ENCODE data around the gene FRMD8. TPM values are rescaled to one million over a fixed set of nuclear protein-coding genes. Genes with fewer than 3 reads are reported as not detected.

The FRMD8 gene
- total RNA-seq, 2 experiments from 2014 or later = 51.0 to 54.7 TPM

DNA sequence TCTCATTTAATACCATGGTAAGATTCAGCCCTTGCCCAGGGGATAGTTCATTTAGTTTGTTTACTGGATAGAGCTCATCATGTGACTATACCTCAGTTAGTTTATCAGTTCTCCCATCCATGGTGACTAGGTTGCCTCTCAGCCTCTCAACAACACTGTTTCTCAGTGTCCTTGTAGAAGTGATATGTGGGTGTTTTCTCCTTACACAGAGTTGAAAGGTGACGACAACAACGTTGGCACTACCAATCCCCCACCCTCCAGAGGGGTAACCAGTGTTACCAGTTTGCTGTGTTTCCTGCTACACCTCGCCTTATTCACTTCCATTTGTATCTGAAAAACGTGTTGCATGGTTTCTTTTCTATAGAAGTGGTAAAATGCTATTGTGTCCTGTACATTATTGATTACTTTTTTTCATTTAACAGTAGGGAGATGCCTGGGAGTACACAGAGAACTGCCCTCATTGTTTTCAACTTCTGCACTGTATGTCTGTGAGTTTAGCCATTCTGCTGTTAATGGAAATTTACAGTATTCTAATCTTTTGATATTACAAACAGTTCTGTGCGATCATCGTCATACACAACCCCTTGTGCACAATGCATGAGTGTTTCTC is 47.7 kb downstream of the FRMD8 start:
- Mint-ChIP-seq H3K9me3 (ENCODE audit: insufficient read depth) (no peaks in the 10 kb centered on the region), H3K4me1 (ENCODE audit: low read depth) (peaks cover 81% of the 10 kb centered on the region), H3K4me3 (no peak overlapping the region), H3K27ac (peak overlapping the region; percentile 26), H3K27me3 (ENCODE audit: low read depth) (no peaks in the 10 kb centered on the region), H3K36me3 (ENCODE audit: low read depth) (peaks cover 61% of the 10 kb centered on the region)
- ChIA-PET POLR2A (interaction anchor here (0.7 kb wide), 1 partner anchor 11 kb away, joined by 3 read pairs; the partner anchor contains the start of gene NEAT1), CTCF (interaction anchor here (1.0 to 1.3 kb wide), 2 partner anchors 16 to 18 kb away, joined by 3 to 16 read pairs; no protein-coding TSS in a partner anchor)
- DNase-seq (no peak), ATAC-seq (no peak)

DNA sequence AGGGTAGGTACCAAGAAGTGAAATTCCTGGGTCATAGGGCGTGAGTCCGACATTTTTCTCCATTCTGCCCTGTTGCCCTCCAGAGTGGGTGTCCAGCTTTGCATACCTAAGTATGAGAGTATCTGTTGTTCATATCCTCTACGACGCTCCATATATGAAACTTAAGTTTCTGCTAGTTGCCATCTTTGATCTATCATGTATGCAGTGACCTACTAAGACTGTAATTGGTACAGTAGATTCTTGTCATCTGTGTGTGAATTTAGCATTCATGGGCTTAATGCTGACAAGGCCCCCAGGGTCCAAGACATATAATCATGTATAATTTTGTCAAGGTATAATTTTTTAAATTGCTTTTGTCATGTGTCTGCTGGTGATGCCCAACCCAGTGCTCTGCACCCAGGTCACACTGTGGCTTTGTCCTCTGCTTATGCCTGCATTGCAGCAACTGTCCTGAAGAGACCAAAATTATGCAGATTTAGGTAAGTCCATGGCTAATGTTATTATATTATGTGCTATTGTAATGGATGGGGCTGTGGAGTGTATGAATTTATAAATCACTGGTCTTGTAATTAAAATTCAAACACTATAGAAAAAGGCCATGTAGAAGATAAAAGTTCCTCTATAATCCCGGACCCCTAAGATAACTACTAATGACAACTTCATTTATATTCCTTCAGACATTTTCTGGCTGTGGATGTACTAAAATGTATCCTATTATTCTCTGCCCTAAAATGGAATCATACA is 48.4 kb downstream of the FRMD8 start:
- no peaks in the 10 kb centered on the region for H3K9me3 Mint-ChIP-seq (ENCODE audit: insufficient read depth)
- POLR2A ChIA-PET = interaction anchor here (2.3 to 3.7 kb wide), 2 partner anchors 9 to 11 kb away, joined by 11 to 15 read pairs; partner anchors contain the start of gene NEAT1

DNA sequence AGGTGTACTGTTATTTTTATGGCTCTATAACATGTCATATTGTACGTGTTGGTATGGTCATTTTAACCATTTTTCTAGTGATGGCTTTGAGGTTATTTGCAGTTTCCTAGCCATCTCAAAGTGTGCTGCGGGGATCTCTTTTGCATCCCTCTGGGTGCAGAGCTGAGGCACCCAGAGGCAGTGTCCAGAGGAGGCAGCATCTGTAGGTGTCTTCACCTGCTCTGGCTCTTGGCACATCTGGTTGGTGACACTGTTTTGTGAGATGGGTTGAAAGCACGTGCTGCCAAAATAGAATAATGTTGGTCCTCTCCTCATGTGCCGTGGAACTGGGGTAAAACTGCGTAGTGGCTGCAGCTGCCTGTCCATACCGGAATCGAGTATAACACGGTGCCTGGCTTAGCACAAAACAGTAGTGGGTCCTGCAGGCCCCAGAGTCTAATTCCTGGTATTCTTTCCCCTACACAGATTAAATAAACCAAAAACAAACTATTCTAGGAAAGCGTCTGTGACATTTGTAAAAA is 49.0 kb downstream of the FRMD8 start:
- H3K27ac Mint-ChIP-seq = peak overlapping the region; percentile 27
- peaks cover 65% of the 10 kb centered on the region for H3K36me3 Mint-ChIP-seq (ENCODE audit: low read depth)
- ChIA-PET POLR2A (interaction anchor here (1.0 to 3.7 kb wide), 3 partner anchors 9 to 37 kb away, joined by 3 to 15 read pairs (median 11); partner anchors contain the start of gene NEAT1), CTCF (interaction anchor here (3.2 kb wide), 1 partner anchor 19 kb away, joined by 17 read pairs; no protein-coding TSS in a partner anchor)
- DNase-seq (no peak), ATAC-seq (no peak)
- no peak overlapping the region for H3K4me3 Mint-ChIP-seq
- no peaks in the 10 kb centered on the region for H3K27me3 Mint-ChIP-seq (ENCODE audit: low read depth)
- H3K9me3 Mint-ChIP-seq (ENCODE audit: insufficient read depth) = no peaks in the 10 kb centered on the region
- peaks cover 79% of the 10 kb centered on the region for H3K4me1 Mint-ChIP-seq (ENCODE audit: low read depth)

More for the DNA sequence above, 48.4 kb downstream of the FRMD8 start:
- DNase-seq (no peak), ATAC-seq (no peak)
- Mint-ChIP-seq H3K4me1 (ENCODE audit: low read depth) (peaks cover 80% of the 10 kb centered on the region), H3K4me3 (no peak overlapping the region), H3K27ac (peak overlapping the region; percentile 26), H3K36me3 (ENCODE audit: low read depth) (peaks cover 65% of the 10 kb centered on the region), H3K27me3 (ENCODE audit: low read depth) (no peaks in the 10 kb centered on the region)
- CTCF ChIA-PET = interaction anchor here (1.3 to 3.2 kb wide), 2 partner anchors 18 to 19 kb away, joined by 16 to 17 read pairs; no protein-coding TSS in a partner anchor

DNA sequence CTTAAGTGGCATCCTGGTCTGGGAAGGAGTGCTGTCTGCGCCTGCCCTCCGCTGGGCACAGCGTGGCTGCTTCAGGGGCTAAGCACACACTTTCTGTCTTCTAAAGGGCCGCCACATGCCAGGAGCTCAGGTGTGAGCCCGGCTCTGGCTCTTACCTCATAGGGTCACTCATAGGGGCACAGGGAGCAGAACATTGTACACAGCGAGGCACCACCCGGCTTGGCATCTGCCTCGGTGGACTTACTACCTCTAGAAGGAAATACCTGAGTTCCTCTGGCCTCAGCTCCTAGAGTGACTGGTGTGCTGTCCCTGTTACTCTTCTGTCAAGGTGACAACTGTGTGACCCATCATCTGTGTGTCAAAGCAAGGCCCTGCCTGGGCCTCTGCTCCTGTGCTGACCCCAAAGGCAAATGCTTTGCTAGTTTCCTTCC is 49.6 kb downstream of the FRMD8 start:
- Mint-ChIP-seq H3K4me1 (ENCODE audit: low read depth) (peaks cover 77% of the 10 kb centered on the region), H3K27me3 (ENCODE audit: low read depth) (no peaks in the 10 kb centered on the region), H3K9me3 (ENCODE audit: insufficient read depth) (no peaks in the 10 kb centered on the region), H3K4me3 (no peak overlapping the region), H3K27ac (peak overlapping the region; percentile 27), H3K36me3 (ENCODE audit: low read depth) (peaks cover 65% of the 10 kb centered on the region)
- DNase-seq = no peak
- POLR2A ChIA-PET = interaction anchor here (1.0 to 3.7 kb wide), 4 partner anchors 10 to 61 kb away, joined by 3 to 15 read pairs (median 10); partner anchors contain the start of gene NEAT1
- ATAC-seq = no peak
- CTCF ChIA-PET = interaction anchor here (3.2 kb wide), 1 partner anchor 19 kb away, joined by 17 read pairs; no protein-coding TSS in a partner anchor

DNA sequence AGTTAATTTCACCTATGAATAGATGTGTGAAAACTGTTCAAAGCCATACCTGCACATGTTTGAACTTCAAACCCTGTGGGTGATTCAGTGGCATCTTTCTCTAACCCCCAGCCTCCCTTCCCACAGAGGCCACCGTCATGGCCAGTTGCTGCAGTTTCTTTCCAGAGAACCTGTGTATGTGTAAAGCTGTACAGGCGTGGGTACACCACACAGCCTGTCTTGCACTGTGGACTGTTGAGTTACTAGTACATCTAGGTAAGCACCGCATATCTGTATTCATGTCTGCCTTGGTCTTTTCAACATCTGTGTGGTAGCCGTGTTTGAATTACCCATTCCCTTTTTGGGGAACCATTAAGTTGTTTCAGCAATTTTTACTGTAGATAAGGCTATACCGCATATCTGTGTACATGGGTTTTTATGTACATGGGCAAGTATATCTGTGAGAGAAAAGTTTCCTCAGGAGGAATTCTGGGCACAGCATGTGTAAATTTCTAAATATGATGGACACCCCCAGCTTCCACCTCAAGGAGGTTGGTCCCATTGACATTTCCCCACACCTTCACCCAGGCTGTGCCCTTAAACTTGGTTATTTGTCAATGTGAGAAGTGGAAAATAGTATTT is 50.1 kb downstream of the FRMD8 start:
- DNase-seq (no peak), ATAC-seq (no peak)
- ChIA-PET CTCF (interaction anchor here (1.0 to 3.2 kb wide), 3 partner anchors 20 to 106 kb away, joined by 3 to 17 read pairs (median 4); no protein-coding TSS in a partner anchor), POLR2A (interaction anchor here (1.0 to 3.7 kb wide), 7 partner anchors 10 to 64 kb away, joined by 3 to 15 read pairs (median 5); partner anchors contain the start of gene NEAT1)
- Mint-ChIP-seq H3K9me3 (ENCODE audit: insufficient read depth) (no peaks in the 10 kb centered on the region), H3K27ac (peak overlapping the region; percentile 37), H3K27me3 (ENCODE audit: low read depth) (no peaks in the 10 kb centered on the region), H3K4me3 (no peak overlapping the region), H3K4me1 (ENCODE audit: low read depth) (peaks cover 77% of the 10 kb centered on the region), H3K36me3 (ENCODE audit: low read depth) (peaks cover 63% of the 10 kb centered on the region)

DNA sequence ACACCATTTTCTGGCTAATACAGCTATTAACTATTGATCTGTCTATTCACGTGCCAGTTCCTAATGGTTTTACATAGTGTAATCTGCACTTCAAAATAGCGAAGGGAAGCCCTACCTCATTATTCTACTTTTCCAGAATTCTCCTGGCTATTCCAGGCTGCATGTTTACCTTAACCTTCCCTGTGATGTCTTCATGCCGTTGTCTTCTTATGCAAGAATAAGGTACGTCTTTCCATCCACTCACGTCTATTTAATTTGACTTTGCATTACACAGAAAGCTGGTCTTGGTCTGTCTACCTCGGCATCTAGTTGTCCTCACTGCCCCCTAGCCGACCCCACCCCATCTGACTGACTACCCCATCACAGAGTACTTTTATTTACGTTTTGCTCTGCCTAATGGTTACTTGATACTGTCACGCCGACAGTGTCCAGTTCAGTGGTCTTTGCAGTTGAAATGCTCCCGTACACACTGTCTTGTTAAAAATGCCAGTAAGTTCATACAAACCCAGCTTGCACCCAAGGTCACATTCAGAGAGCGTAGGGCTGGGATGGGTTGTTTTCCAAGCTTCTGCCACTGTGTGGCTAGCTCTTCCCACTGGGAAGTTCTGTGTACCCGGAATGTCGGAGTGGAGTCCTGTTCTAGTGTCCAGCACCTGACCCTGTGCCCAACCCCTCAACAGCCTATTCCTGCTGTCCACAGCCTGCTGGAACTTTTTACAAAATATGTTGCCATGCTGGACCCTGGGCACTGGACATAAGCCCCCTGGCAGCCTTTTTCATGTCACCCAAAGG is 51.2 kb downstream of the FRMD8 start:
- Mint-ChIP-seq H3K9me3 (ENCODE audit: insufficient read depth) (no peaks in the 10 kb centered on the region), H3K27me3 (ENCODE audit: low read depth) (no peaks in the 10 kb centered on the region), H3K4me1 (ENCODE audit: low read depth) (peaks cover 75% of the 10 kb centered on the region), H3K36me3 (ENCODE audit: low read depth) (peaks cover 59% of the 10 kb centered on the region), H3K4me3 (no peak overlapping the region), H3K27ac (no peak overlapping the region)
- POLR2A ChIA-PET = interaction anchor here (0.6 to 3.7 kb wide), 7 partner anchors 11 to 63 kb away, joined by 3 to 15 read pairs (median 5); partner anchors contain the start of gene NEAT1
- ATAC-seq = no peak
- CTCF ChIA-PET = interaction anchor here (1.0 to 3.2 kb wide), 3 partner anchors 21 to 108 kb away, joined by 3 to 17 read pairs (median 4); no protein-coding TSS in a partner anchor
- DNase-seq = no peak

DNA sequence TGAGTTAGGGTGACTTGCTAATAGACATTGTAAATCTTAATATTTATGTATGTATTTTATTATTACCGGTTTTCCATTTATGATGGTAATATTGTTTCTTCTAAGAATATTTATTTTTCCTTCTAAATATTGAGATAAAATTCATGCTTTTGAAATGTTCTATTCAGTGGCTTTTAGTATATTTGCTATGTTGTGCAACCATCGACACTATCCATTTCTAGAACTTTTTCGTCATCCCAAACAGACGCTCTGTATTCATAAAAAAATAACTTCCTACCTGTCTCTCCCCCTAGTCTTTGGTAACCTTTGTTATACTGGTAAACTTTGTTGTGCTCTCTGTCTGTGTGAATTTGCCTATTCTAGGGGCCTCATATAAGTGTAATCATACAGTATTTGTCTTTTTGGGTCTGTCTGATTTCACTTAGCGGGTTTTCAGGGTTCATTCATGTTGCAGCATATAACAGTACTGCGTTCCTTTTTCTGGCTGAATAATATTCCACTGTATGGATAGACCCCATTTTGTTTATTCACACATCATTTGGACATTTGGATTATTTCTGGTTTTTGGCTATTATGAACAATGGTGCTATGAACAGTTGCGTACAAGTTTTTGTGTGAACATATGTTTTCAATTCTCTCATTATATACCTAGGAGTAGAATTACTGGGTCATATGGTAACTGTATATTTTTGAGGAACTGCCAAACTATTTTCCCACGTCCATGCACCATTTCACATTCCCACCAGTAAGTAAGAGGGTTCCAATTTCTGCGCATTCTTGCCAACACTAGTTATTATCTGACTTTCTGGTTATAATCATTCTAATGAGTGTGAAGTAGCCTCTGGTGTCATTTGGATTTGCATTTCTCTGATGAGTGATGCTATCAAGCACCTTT is 52.1 kb downstream of the FRMD8 start:
- H3K36me3 Mint-ChIP-seq (ENCODE audit: low read depth) = peaks cover 59% of the 10 kb centered on the region
- no peak overlapping the region for H3K4me3 Mint-ChIP-seq
- DNase-seq (no peak), ATAC-seq (no peak)
- ChIA-PET CTCF (interaction anchor here (1.5 to 3.2 kb wide), 2 partner anchors 22 to 32 kb away, joined by 3 to 17 read pairs; no protein-coding TSS in a partner anchor), POLR2A (interaction anchor here (2.7 to 3.7 kb wide), 2 partner anchors 15 to 16 kb away, joined by 15 to 16 read pairs; partner anchors contain the start of gene NEAT1)
- no peak overlapping the region for H3K27ac Mint-ChIP-seq
- H3K27me3 Mint-ChIP-seq (ENCODE audit: low read depth) = no peaks in the 10 kb centered on the region
- no peaks in the 10 kb centered on the region for H3K9me3 Mint-ChIP-seq (ENCODE audit: insufficient read depth)
- peaks cover 73% of the 10 kb centered on the region for H3K4me1 Mint-ChIP-seq (ENCODE audit: low read depth)

DNA sequence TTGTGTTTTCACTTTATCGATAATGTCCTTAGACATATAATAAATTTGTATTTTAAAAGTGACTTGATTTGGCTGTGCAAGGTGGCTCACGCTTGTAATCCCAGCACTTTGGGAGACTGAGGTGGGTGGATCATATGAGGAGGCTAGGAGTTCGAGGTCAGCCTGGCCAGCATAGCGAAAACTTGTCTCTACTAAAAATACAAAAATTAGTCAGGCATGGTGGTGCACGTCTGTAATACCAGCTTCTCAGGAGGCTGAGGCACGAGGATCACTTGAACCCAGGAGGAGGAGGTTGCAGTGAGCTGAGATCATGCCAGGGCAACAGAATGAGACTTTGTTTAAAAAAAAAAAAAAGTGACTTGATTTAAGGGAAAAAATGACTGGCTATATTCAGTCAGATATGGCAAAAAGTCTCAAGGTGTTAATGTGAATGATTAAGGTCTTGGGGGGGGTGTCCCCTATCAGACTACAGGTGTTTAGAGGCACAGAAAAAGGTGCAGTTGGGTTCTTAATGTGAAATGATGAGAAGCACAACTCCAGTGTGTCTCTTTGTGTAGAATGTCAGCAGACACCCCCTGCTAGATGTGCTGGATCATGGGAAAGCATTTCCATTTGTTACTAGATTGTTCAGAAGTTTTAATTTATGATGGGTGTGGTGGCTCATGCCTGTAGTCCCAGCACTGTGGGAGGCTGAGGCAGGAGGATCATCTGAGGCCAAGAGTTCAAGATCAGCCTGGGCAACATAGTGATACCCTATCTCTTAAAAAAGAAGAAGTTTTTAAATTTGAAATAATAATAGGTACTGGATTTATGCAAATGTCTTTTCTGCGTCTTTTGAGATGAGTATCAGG is 53.1 kb downstream of the FRMD8 start:
- ChIA-PET POLR2A (interaction anchor here (0.9 to 2.8 kb wide), 6 partner anchors 15 to 68 kb away, joined by 3 to 20 read pairs (median 8); partner anchors contain the start of genes MALAT1 and NEAT1), CTCF (interaction anchor here (1.6 kb wide), 1 partner anchor 58 kb away, joined by 4 read pairs; no protein-coding TSS in a partner anchor)
- Mint-ChIP-seq H3K27ac (peak overlapping the region; percentile 65), H3K4me3 (no peak overlapping the region), H3K9me3 (ENCODE audit: insufficient read depth) (no peaks in the 10 kb centered on the region), H3K27me3 (ENCODE audit: low read depth) (no peaks in the 10 kb centered on the region), H3K4me1 (ENCODE audit: low read depth) (peaks cover 71% of the 10 kb centered on the region), H3K36me3 (ENCODE audit: low read depth) (peaks cover 57% of the 10 kb centered on the region)
- no peak for ATAC-seq
- no peak for DNase-seq

DNA sequence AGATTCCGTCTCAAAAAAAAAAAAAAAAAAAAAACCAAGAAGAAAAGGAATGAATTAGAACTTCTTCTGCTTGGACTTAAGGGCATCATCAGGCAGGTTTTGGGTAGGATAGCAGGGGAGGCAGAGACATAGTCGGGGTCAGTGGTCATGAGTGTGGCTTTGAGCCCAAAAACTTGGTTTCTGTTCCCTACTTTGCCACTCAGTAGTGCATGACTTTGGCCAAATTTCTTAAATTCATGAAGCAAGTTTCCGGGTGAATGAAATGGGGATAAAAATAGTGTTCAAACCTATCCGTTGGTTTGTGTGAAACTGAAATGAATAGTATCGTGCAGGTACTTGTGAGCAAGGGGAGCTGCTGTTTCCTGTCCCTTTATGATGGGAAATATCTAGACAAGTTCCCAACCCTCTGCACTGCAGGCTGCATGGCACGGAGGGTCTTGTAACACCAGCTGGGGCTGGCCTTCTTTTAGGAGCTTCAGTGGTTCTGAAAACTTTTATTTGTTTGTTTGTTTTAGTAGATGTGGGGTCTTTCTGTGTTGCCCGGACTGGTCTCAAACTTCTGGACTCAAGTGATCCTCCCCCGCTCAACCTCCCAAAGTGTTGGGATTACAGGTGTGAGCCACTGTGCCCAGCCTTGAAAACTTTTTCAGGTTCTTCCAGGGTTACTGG is 54.5 kb downstream of the FRMD8 start:
- ChIA-PET POLR2A (interaction anchor here (0.9 to 2.8 kb wide), 7 partner anchors 16 to 66 kb away, joined by 3 to 20 read pairs (median 6); partner anchors contain the start of genes MALAT1 and NEAT1), CTCF (interaction anchor here (0.5 to 1.6 kb wide), 6 partner anchors 25 to 248 kb away, joined by 3 to 7 read pairs (median 4); no protein-coding TSS in a partner anchor)
- DNase-seq (no peak), ATAC-seq (peak; percentile 10)
- Mint-ChIP-seq H3K9me3 (ENCODE audit: insufficient read depth) (no peaks in the 10 kb centered on the region), H3K4me3 (peak overlapping the region; percentile 45), H3K36me3 (ENCODE audit: low read depth) (peaks cover 50% of the 10 kb centered on the region), H3K4me1 (ENCODE audit: low read depth) (peaks cover 60% of the 10 kb centered on the region), H3K27ac (peak overlapping the region; percentile 86), H3K27me3 (ENCODE audit: low read depth) (no peaks in the 10 kb centered on the region)
